ENCODE measurements around the gene ITGAL.

Gene ITGAL

GRCh38 chr16:30548416-30549253, 76.1 kb downstream of the ITGAL start:
- TF ChIP-seq ZNF274 (IDR thresholded peaks at IDR 0.05; ENCODE audit: low read depth, low read length), result no peak
- H3K4me3 ChIP-seq (ENCODE audit: low read length), result no peak overlapping the region

GRCh38 chr16:30551781-30552180, 79.2 kb downstream of the ITGAL start:
- TF ChIP-seq ZNF274 (IDR thresholded peaks at IDR 0.05; ENCODE audit: low read depth, low read length), result no peak

GRCh38 chr16:30552956-30553355, 80.4 kb downstream of the ITGAL start:
- TF ChIP-seq ZNF274 (IDR thresholded peaks at IDR 0.05; ENCODE audit: low read depth, low read length), result no peak

More at GRCh38 chr16:30551781-30552180, 79.2 kb downstream of the ITGAL start:
- no peak overlapping the region for H3K4me3 ChIP-seq (ENCODE audit: low read length)

GRCh38 chr16:30553393-30553899, 80.9 kb downstream of the ITGAL start:
- TF ChIP-seq ZNF274 (IDR thresholded peaks at IDR 0.05; ENCODE audit: low read depth, low read length), result no peak
- H3K4me3 ChIP-seq (ENCODE audit: low read length), result no peak overlapping the region

More at GRCh38 chr16:30552956-30553355, 80.4 kb downstream of the ITGAL start:
- H3K4me3 ChIP-seq (ENCODE audit: low read length), result no peak overlapping the region

GRCh38 chr16:30554557-30555314, 82.2 kb downstream of the ITGAL start:
- no peak overlapping the region for H3K4me3 ChIP-seq (ENCODE audit: low read length)
- TF ChIP-seq ZNF274 (IDR thresholded peaks at IDR 0.05; ENCODE audit: low read depth, low read length), result no peak

- H3K4me3 ChIP-seq (ENCODE audit: low read length), result no peak overlapping the region
- TF ChIP-seq ZNF274 (IDR thresholded peaks at IDR 0.05; ENCODE audit: low read depth, low read length), result no peak
Observed at GRCh38 chr16:30555315-30556124, 83.0 kb downstream of the ITGAL start.

- TF ChIP-seq ZNF274 (IDR thresholded peaks at IDR 0.05; ENCODE audit: low read depth, low read length), result no peak
- no peak overlapping the region for H3K4me3 ChIP-seq (ENCODE audit: low read length)
Observed at GRCh38 chr16:30556125-30556473, 83.6 kb downstream of the ITGAL start.

- H3K4me3 ChIP-seq (ENCODE audit: low read length), result peak overlapping the region; percentile 78
- no peak for TF ChIP-seq ZNF274 (IDR thresholded peaks at IDR 0.05; ENCODE audit: low read depth, low read length)
Observed at GRCh38 chr16:30557707-30557956, 85.1 kb downstream of the ITGAL start.

- H3K4me3 ChIP-seq (ENCODE audit: low read length), result peak within 1 kb of the TSS; percentile 78
- no peak for TF ChIP-seq ZNF274 (IDR thresholded peaks at IDR 0.05; ENCODE audit: low read depth, low read length)
Observed at GRCh38 chr16:30557957-30558788, 85.6 kb downstream of the ITGAL start, which contains the start of gene ZNF764. Gene ZNF764 (minus strand): TSS chr16:30558374. CDS start chr16:30558182, 192 bp downstream.

- no peak for TF ChIP-seq ZNF274 (IDR thresholded peaks at IDR 0.05; ENCODE audit: low read depth, low read length)
- peak overlapping the region; percentile 9; the same call in 1 of the 2 replicates for H3K4me3 ChIP-seq (ENCODE audit: low read length)
Observed at GRCh38 chr16:30558789-30559377, 86.3 kb downstream of the ITGAL start.

- no peak for TF ChIP-seq ZNF274 (IDR thresholded peaks at IDR 0.05; ENCODE audit: low read depth, low read length)
- no peak overlapping the region for H3K4me3 ChIP-seq (ENCODE audit: low read length)
Observed at GRCh38 chr16:30559690-30560089, 87.1 kb downstream of the ITGAL start.

- H3K4me3 ChIP-seq (ENCODE audit: low read length), result peak overlapping the region; percentile 47; the same call in 1 of the 2 replicates
- no peak for TF ChIP-seq ZNF274 (IDR thresholded peaks at IDR 0.05; ENCODE audit: low read depth, low read length)
Observed at GRCh38 chr16:30561089-30561816, 88.7 kb downstream of the ITGAL start.

Data from GM08714 (cell line).